Transverse colon (tissue), 4 donors: ENCODE results near the gene CD33. TPM values are rescaled to one million over a fixed set of nuclear protein-coding genes. Genes with fewer than 3 reads are reported as not detected.

ENCODE experiments used
- DNase-seq: peaks from one replicate; pipeline ENCODE4 v3.0.0-alpha.2; 2019
- H3K27ac ChIP-seq, 4 donors: fragments of 200-600 bp; sonication (generic); 2 replicates each; pipeline ENCODE4 v1.5.1; 2016 to 2018; ENCODE audit warnings: inconsistent platforms in 4 of 4
- H3K27me3 ChIP-seq: fragments of 200-600 bp; sonication (generic); 2 replicates; pipeline ENCODE4 v1.5.1; 2017; ENCODE audit warnings: inconsistent platforms
- H3K36me3 ChIP-seq, 4 donors: fragments of 200-600 bp; sonication (generic); 2 replicates each; pipeline ENCODE4 v1.5.1; 2017 to 2019; ENCODE audit warnings: inconsistent platforms in 4 of 4
- H3K4me1 ChIP-seq, 4 donors: fragments of 200-600 bp; sonication (generic); 2 replicates each; pipeline ENCODE4 v1.5.1; 2017 to 2020; ENCODE audit warnings: inconsistent platforms in 4 of 4
- H3K4me3 ChIP-seq, 4 donors: fragments of 200-600 bp; sonication (generic); 1 replicate in 1 of 4; 2 replicates in 3 of 4; pipeline versions ENCODE4 v1.5.1 to v1.6.1; 2017 to 2019; ENCODE audit warnings: inconsistent platforms in 4 of 4
- H3K9me3 ChIP-seq, 2 donors: fragments of 200-600 bp; sonication (generic); 2 replicates each; pipeline ENCODE4 v1.5.1; 2017 to 2019; ENCODE audit warnings: inconsistent platforms in 2 of 2
- CTCF ChIP-seq, 5 experiments: fragments of 200-600 bp in 3 of 5; fragments of 450-650 bp in 2 of 5; sonication (generic) in 3 of 5; IDR thresholded peaks; 1 replicate in 2 of 5; 2 replicates in 3 of 5; pipeline ENCODE4 v1.5.1; 2016 to 2017; ENCODE audit warnings: antibody characterized with exemption in 5 of 5, inconsistent platforms in 3 of 5, mild to moderate bottlenecking in 2 of 5, moderate library complexity in 1 of 5
- EP300 ChIP-seq: sonication (generic); formaldehyde crosslinking; IDR thresholded peaks from one replicate; pipeline ENCODE4 v1.6.1; 2017; ENCODE audit warnings: antibody characterized with exemption, low read depth
- POLR2A ChIP-seq: fragments of 450-650 bp; IDR thresholded peaks from one replicate; pipeline ENCODE4 v1.6.1; 2016; ENCODE audit warnings: antibody characterized with exemption, mild to moderate bottlenecking, moderate library complexity
- POLR2AphosphoS5 ChIP-seq, 3 donors: sonication (generic); formaldehyde crosslinking; IDR thresholded peaks; one replicate each; pipeline ENCODE4 v1.6.1; 2016; ENCODE audit warnings: antibody characterized with exemption in 3 of 3
- WGBS, 2 donors: methylation state at CpG; one replicate each; pipeline ENCODE4 v1.1.5; 2018; ENCODE audit warnings: low coverage in 1 of 2; 5-methylcytosine and 5-hydroxymethylcytosine counted together
- in situ Hi-C, 4 donors: fragments of 200-750 bp; cut with MboI; loops; one replicate each; pipeline versions ENCODE4 v1.15.0 to v1.15.1; 2017; ENCODE audit warnings: low sequenced_read_pairs in 3 of 4, low pct_ligation_motif_present in 1 of 4, low pct_unique_long_range_greater_than_20kb in 1 of 4
- intact Hi-C: fragments of 100-400 bp; cut with DNase I; formaldehyde crosslinking; loops from one replicate; pipeline ENCODE4 v1.15.1; 2023; ENCODE audit warnings: low total_unique reads
- total RNA-seq, 4 donors: library from RNA; depleted of rRNA; stranded (reverse); fragments of >200 nt; gene quantifications; one replicate each; pipeline ENCODE4 v1.1.0, GENCODE V29; 2016

CD33 gene
- total RNA-seq, 4 donors from 2014 or later = 2.5 to 2.6 TPM; not detected in 2

- Histone ChIP-seq H3K27me3 (no peaks in the 10 kb centered on the region), H3K27ac (no peak overlapping the region), H3K9me3 (no peaks in the 10 kb centered on the region), H3K4me3 (no peak overlapping the region), H3K4me1 (no peaks in the 10 kb centered on the region), H3K36me3 (no peaks in the 10 kb centered on the region)
- in situ Hi-C loops = no loop called here
- intact Hi-C loops = no loop called here
- WGBS, 2 donors = 86% methylated on average over 9 of the region's 9 CpGs; no CpG with 5 or more reads in 1 of the 2 donors
- DNase-seq = no peak
- TF ChIP-seq CTCF (IDR thresholded peaks at IDR 0.05) = no peak
- no peak for TF ChIP-seq EP300
- no peak for TF ChIP-seq POLR2A
- TF ChIP-seq POLR2AphosphoS5 (IDR thresholded peaks at IDR 0.05) = no peak
Observed at GRCh38 chr19:51211833-51212232, 13.0 kb upstream of the CD33 start.

GRCh38 chr19:51219307-51219706, 5.6 kb upstream of the CD33 start:
- H3K4me1 ChIP-seq = no peaks in the 10 kb centered on the region
- H3K36me3 ChIP-seq = no peaks in the 10 kb centered on the region
- no peak for DNase-seq
- 48 to 64% methylated on average over 1 of the region's 1 CpG for WGBS, 2 donors
- no peaks in the 10 kb centered on the region for H3K9me3 ChIP-seq
- intact Hi-C loops = no loop called here
- peaks cover 7% of the 10 kb centered on the region for H3K27me3 ChIP-seq
- no peak overlapping the region for H3K4me3 ChIP-seq
- in situ Hi-C loops = no loop called here
- TF ChIP-seq POLR2A (no peak), POLR2AphosphoS5 (IDR thresholded peaks at IDR 0.05) (no peak), EP300 (no peak), CTCF (IDR thresholded peaks at IDR 0.05) (no peak)
- no peak overlapping the region for H3K27ac ChIP-seq

- intact Hi-C loops = no loop called here
- no peaks in the 10 kb centered on the region for H3K36me3 ChIP-seq
- TF ChIP-seq POLR2A (no peak), POLR2AphosphoS5 (IDR thresholded peaks at IDR 0.05) (no peak), CTCF (IDR thresholded peaks at IDR 0.05) (no peak), EP300 (no peak)
- in situ Hi-C loops = no loop called here
- peaks cover 7% of the 10 kb centered on the region for H3K27me3 ChIP-seq
- DNase-seq = no peak
- no peaks in the 10 kb centered on the region for H3K9me3 ChIP-seq
- no peak overlapping the region for H3K27ac ChIP-seq
- no peak overlapping the region for H3K4me3 ChIP-seq
- WGBS, 2 donors = 77 to 86% methylated on average over 1 of the region's 1 CpG
- H3K4me1 ChIP-seq = no peaks in the 10 kb centered on the region
Observed at GRCh38 chr19:51219971-51220370, 4.9 kb upstream of the CD33 start.

- in situ Hi-C loops = no loop called here
Observed at GRCh38 chr19:51220996-51221395, 3.9 kb upstream of the CD33 start.

More at GRCh38 chr19:51220996-51221395, 3.9 kb upstream of the CD33 start:
- DNase-seq = no peak
- TF ChIP-seq POLR2AphosphoS5 (IDR thresholded peaks at IDR 0.05) (no peak), CTCF (IDR thresholded peaks at IDR 0.05) (no peak), POLR2A (no peak), EP300 (no peak)
- intact Hi-C loops = no loop called here
- H3K9me3 ChIP-seq = no peaks in the 10 kb centered on the region
- peaks cover 7% of the 10 kb centered on the region for H3K27me3 ChIP-seq
- no peaks in the 10 kb centered on the region for H3K4me1 ChIP-seq
- no peaks in the 10 kb centered on the region for H3K36me3 ChIP-seq
- H3K27ac ChIP-seq = no peak overlapping the region
- no peak overlapping the region for H3K4me3 ChIP-seq
